Left cardiac atrium (tissue), 4 donors: ENCODE data around the gene PTPRN2. TPM values are rescaled to one million over a fixed set of nuclear protein-coding genes. Genes with fewer than 3 reads are reported as not detected.
"Not testable (repeated sequence)": the region's sequence is repeated elsewhere in the genome, so short reads cannot be mapped to it uniquely, and the experiment has no call there.

Experiments
- ATAC-seq, 2 donors: fragments of 200-7000 bp; cut with Tn5 transposase; one replicate each; pipeline ENCODE4 v1.9.1; 2020; ENCODE audit warnings: mild to moderate bottlenecking in 2 of 2, moderate library complexity in 2 of 2
- DNase-seq: peaks from one replicate; pipeline ENCODE4 v3.0.0-alpha.2; 2020
- intact Hi-C, 2 donors: fragments of 100-400 bp; cut with DNase I; formaldehyde crosslinking; loops; one replicate each; pipeline versions ENCODE4 v1.14.1 to v1.15.1; 2022 to 2023
- total RNA-seq, 2 donors: library from RNA; stranded (reverse); fragmentation: NEBNext Ultra II Directional; extraction: Animal tissue kit (Norgen Biotek cat#: 25700); gene quantifications; one replicate each; pipeline ENCODE4 v1.2.1, GENCODE V29; 2021
- donor health status: DM: no; HTN: yes; CAD: no.
- donor health status: DM: no; HTN: yes; CAD: no; lungs with severe emphysema.
- donor health status: DM: yes; HTN: yes; CAD: no.
- donor health status: Dilated cardiomyopathy.

Gene PTPRN2
- total RNA-seq, 2 donors from 2014 or later = 1.9 to 2.3 TPM

- DNase-seq (no peak), ATAC-seq (no peak)
- intact Hi-C loops = no loop called here
Measured at GRCh38 chr7:157597562-157597961, 990.1 kb downstream of the PTPRN2 start.

- no peak for DNase-seq
Measured at GRCh38 chr7:157596881-157597280, 990.7 kb downstream of the PTPRN2 start.

GRCh38 chr7:157596471-157596870 lies 991.2 kb downstream of the PTPRN2 start:
- ATAC-seq (no peak), DNase-seq (no peak)
- intact Hi-C loops = no loop called here

More at GRCh38 chr7:157596881-157597280, 990.7 kb downstream of the PTPRN2 start:
- intact Hi-C loops = no loop called here
- ATAC-seq = no peak

GRCh38 chr7:157596026-157596425 lies 991.6 kb downstream of the PTPRN2 start:
- no peak for ATAC-seq
- intact Hi-C loops = no loop called here
- no peak for DNase-seq

GRCh38 chr7:157595086-157595855 lies 992.4 kb downstream of the PTPRN2 start:
- intact Hi-C loops = no loop called here
- DNase-seq (no peak), ATAC-seq (no peak)

GRCh38 chr7:157594306-157594705 lies 993.3 kb downstream of the PTPRN2 start:
- DNase-seq (no peak), ATAC-seq (no peak)
- intact Hi-C loops = no loop called here

GRCh38 chr7:157593541-157593940 lies 994.1 kb downstream of the PTPRN2 start:
- ATAC-seq (no peak), DNase-seq (no peak)
- intact Hi-C loops = no loop called here

- ATAC-seq, DNase-seq, intact Hi-C loops: not testable (repeated sequence)
Measured at GRCh38 chr7:157592636-157593320, 994.8 kb downstream of the PTPRN2 start.

GRCh38 chr7:157590526-157590925 lies 997.1 kb downstream of the PTPRN2 start:
- no peak for ATAC-seq
- no peak for DNase-seq
- intact Hi-C loops = no loop called here

GRCh38 chr7:157589680-157590079 lies 997.9 kb downstream of the PTPRN2 start:
- ATAC-seq (peak in 1 of 2 donors; percentile 40), DNase-seq (no peak)
- intact Hi-C loops = no loop called here

GRCh38 chr7:157587805-157588560 lies 999.6 kb downstream of the PTPRN2 start:
- intact Hi-C loops = no loop called here
- ATAC-seq (peak; percentile 19 to 56), DNase-seq (no peak)

- intact Hi-C loops = no loop called here
- no peak for ATAC-seq
- DNase-seq = no peak
Measured at GRCh38 chr7:157587051-157587804, 1000.4 kb downstream of the PTPRN2 start.

GRCh38 chr7:157586426-157586955 lies 1001.1 kb downstream of the PTPRN2 start:
- no peak for ATAC-seq
- intact Hi-C loops = no loop called here
- no peak for DNase-seq

GRCh38 chr7:157585113-157585861 lies 1002.3 kb downstream of the PTPRN2 start:
- DNase-seq = no peak
- ATAC-seq = no peak
- intact Hi-C loops = no loop called here

GRCh38 chr7:157584420-157584819 lies 1003.2 kb downstream of the PTPRN2 start:
- DNase-seq (no peak), ATAC-seq (no peak)
- intact Hi-C loops = no loop called here

GRCh38 chr7:157581740-157582139 lies 1005.9 kb downstream of the PTPRN2 start:
- no peak for DNase-seq
- ATAC-seq = no peak
- intact Hi-C loops = no loop called here

- intact Hi-C loops = no loop called here
- ATAC-seq = no peak
- no peak for DNase-seq
Measured at GRCh38 chr7:157580324-157580723, 1007.3 kb downstream of the PTPRN2 start.

- intact Hi-C loops = no loop called here
- DNase-seq = no peak
- ATAC-seq = no peak
Measured at GRCh38 chr7:157579425-157579824, 1008.2 kb downstream of the PTPRN2 start.
